Activated naive CD4-positive, alpha-beta T cell treated with anti-CD3 and anti-CD28 coated beads, Interleukin-2, amount 50 U/mL, for 72 hours (primary cell): Measurements from ENCODE around the gene CSK. TPM values are rescaled to one million over a fixed set of nuclear protein-coding genes. Genes with fewer than 3 reads are reported as not detected.

Source experiments
- ATAC-seq, 2 donors: fragments of 150-1000 bp; cut with Tn5 transposase; 2 replicates each; pipeline ENCODE4 v1.10.0; 2021; ENCODE audit warnings: mild to moderate bottlenecking in 2 of 2, moderate library complexity in 2 of 2
- DNase-seq, 2 donors: peaks; one replicate each; pipeline ENCODE4 v3.0.0; 2021 to 2022; ENCODE audit warnings: low spot score in 2 of 2
- H3K27ac Mint-ChIP-seq, 2 donors: one replicate each; pipeline ENCODE4 v1.8.0; 2022; ENCODE audit warnings: mild to moderate bottlenecking in 2 of 2, mixed read lengths in 2 of 2
- H3K36me3 Mint-ChIP-seq, 2 donors: one replicate each; pipeline ENCODE4 v1.8.0; 2022; ENCODE audit warnings: mixed read lengths in 2 of 2
- H3K9me3 Mint-ChIP-seq, 2 donors: one replicate each; pipeline ENCODE4 v1.8.0; 2022; ENCODE audit warnings: mixed read lengths in 2 of 2
- total RNA-seq, 2 donors: library from RNA; stranded (reverse); gene quantifications; one replicate each; pipeline ENCODE4 v1.2.3, GENCODE V29; 2022

Gene CSK
- total RNA-seq, 2 donors from 2014 or later = 231 to 297 TPM

- Mint-ChIP-seq H3K9me3 (no peaks in the 10 kb centered on the region), H3K27ac (peak overlapping the region in 1 of 2 donors; percentile 51), H3K36me3 (peaks cover 0 to 22% of the 10 kb centered on the region in 2 donors)
Measured at GRCh38 chr15:74802290-74802689, 20.4 kb downstream of the CSK start.

GRCh38 chr15:74802862-74803447 lies 21.1 kb downstream of the CSK start:
- H3K27ac Mint-ChIP-seq = peak overlapping the region in 1 of 2 donors; percentile 35
- peaks cover 0 to 21% of the 10 kb centered on the region in 2 donors for H3K36me3 Mint-ChIP-seq
- DNase-seq (no peak), ATAC-seq (no peak)
- H3K9me3 Mint-ChIP-seq = no peaks in the 10 kb centered on the region

More at GRCh38 chr15:74802290-74802689, 20.4 kb downstream of the CSK start:
- no peak for DNase-seq
- no peak for ATAC-seq

- ATAC-seq (no peak), DNase-seq (no peak)
- Mint-ChIP-seq H3K9me3 (no peaks in the 10 kb centered on the region), H3K27ac (peak overlapping the region; percentile 35 to 93), H3K36me3 (peaks cover 0 to 18% of the 10 kb centered on the region in 2 donors)
Measured at GRCh38 chr15:74804935-74805334, 23.1 kb downstream of the CSK start.

GRCh38 chr15:74807282-74807681 lies 25.4 kb downstream of the CSK start:
- no peaks in the 10 kb centered on the region for H3K9me3 Mint-ChIP-seq
- DNase-seq (no peak), ATAC-seq (peak in 1 of 2 donors; percentile 11)
- H3K27ac Mint-ChIP-seq = peak overlapping the region; percentile 69 to 84
- peaks cover 0 to 18% of the 10 kb centered on the region in 2 donors for H3K36me3 Mint-ChIP-seq

- peak overlapping the region; percentile 69 to 84 for H3K27ac Mint-ChIP-seq
- H3K9me3 Mint-ChIP-seq = no peaks in the 10 kb centered on the region
- H3K36me3 Mint-ChIP-seq = peaks cover 0 to 14% of the 10 kb centered on the region in 2 donors
- DNase-seq (no peak), ATAC-seq (no peak)
Measured at GRCh38 chr15:74808078-74808839, 26.4 kb downstream of the CSK start.

DNA sequence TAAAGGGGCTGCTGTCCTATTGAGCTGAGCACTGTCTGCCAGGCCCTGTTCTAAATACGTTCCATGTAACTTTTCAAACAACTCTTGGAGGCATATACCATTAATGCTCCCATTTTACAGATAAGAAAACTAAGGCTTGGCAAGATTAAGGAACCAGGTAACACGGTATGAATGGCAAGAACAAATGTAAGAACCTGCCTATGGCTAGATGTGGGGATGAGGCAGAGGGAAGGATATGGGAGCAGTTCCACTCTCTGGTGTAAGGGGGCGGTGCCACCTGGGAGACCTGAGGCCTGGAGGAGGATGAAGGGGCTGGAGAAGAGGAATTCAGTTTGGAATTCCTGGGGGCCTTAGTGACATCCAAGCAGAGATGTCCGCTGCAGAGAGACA lies 27.0 kb downstream of the CSK start:
- no peak for ATAC-seq
- peaks cover 0 to 12% of the 10 kb centered on the region in 2 donors for H3K36me3 Mint-ChIP-seq
- H3K9me3 Mint-ChIP-seq = no peaks in the 10 kb centered on the region

DNA sequence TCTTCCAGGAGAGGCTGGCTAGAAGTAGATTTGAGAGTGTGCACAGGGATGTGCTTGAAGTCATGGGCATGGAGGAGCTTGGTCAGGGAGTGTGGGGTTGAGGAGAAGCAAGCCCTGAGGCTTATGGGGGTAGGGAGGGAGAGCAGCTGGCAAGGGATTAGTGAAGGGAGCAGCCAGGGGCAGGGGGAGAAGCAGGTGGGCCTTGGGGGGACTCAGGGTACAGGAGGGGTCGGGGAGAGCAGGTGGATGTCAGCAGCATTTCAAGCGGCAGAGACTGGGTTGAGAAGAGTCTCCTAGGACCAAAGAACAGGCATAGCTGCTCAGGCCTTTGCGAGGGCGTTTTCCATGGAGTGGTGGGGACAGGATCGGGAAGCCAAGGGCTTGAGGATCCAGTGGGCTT lies 27.4 kb downstream of the CSK start:
- ATAC-seq (no peak), DNase-seq (no peak)
- no peaks in the 10 kb centered on the region for H3K9me3 Mint-ChIP-seq
- peaks cover 0 to 8% of the 10 kb centered on the region in 2 donors for H3K36me3 Mint-ChIP-seq
- peak overlapping the region; percentile 36 to 77 for H3K27ac Mint-ChIP-seq

More for the DNA sequence above, 27.0 kb downstream of the CSK start:
- DNase-seq = no peak
- H3K27ac Mint-ChIP-seq = peak overlapping the region; percentile 10 to 77

DNA sequence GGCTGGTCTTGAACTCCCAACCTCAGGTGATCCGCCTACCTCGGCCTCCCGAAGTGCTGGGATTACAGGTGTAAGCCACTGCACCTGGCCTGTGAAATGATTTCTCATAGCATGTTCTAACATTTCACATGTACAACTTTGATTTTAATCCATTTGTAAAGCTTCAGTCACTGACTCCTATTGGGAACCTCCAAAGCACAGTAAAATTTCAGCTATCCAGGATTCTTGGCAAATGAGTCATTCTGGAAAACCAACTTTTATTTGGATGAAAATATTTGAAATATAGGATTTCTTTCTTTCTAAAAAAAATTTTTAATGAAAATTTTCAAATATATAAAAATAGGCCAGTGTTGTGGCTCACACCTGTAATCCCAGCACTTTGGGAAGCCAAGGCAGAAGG lies 28.1 kb downstream of the CSK start:
- Mint-ChIP-seq H3K9me3 (no peaks in the 10 kb centered on the region), H3K36me3 (peaks cover 0 to 2% of the 10 kb centered on the region in 2 donors), H3K27ac (peak overlapping the region in 1 of 2 donors; percentile 36)
- DNase-seq (no peak), ATAC-seq (no peak)

- ATAC-seq (peak in 1 of 2 donors; percentile 20), DNase-seq (no peak)
- Mint-ChIP-seq H3K27ac (peak within 1 kb of the TSS in 1 of 2 donors; percentile 8), H3K9me3 (no peaks in the 10 kb centered on the region), H3K36me3 (no peaks in the 10 kb centered on the region)
Measured at GRCh38 chr15:74812533-74812932, 30.7 kb downstream of the CSK start, which contains the start of gene LMAN1L. Gene LMAN1L (plus strand): TSS chr15:74812835. CDS start chr15:74812855, 20 bp downstream.

- Mint-ChIP-seq H3K36me3 (no peaks in the 10 kb centered on the region), H3K9me3 (no peaks in the 10 kb centered on the region), H3K27ac (peak overlapping the region; percentile 17 to 65)
- DNase-seq (no peak), ATAC-seq (no peak)
Measured at GRCh38 chr15:74815121-74815934, 33.4 kb downstream of the CSK start.

- peak overlapping the region in 1 of 2 donors; percentile 17 for H3K27ac Mint-ChIP-seq
- H3K36me3 Mint-ChIP-seq = no peaks in the 10 kb centered on the region
- DNase-seq (no peak), ATAC-seq (no peak)
- no peaks in the 10 kb centered on the region for H3K9me3 Mint-ChIP-seq
Measured at GRCh38 chr15:74815961-74816360, 34.1 kb downstream of the CSK start.

GRCh38 chr15:74816624-74817369 lies 34.9 kb downstream of the CSK start:
- peak overlapping the region in 1 of 2 donors; percentile 84 for H3K27ac Mint-ChIP-seq
- ATAC-seq (no peak), DNase-seq (no peak)
- H3K36me3 Mint-ChIP-seq = no peaks in the 10 kb centered on the region
- no peaks in the 10 kb centered on the region for H3K9me3 Mint-ChIP-seq

GRCh38 chr15:74817370-74817737 lies 35.5 kb downstream of the CSK start:
- H3K36me3 Mint-ChIP-seq = no peaks in the 10 kb centered on the region
- H3K9me3 Mint-ChIP-seq = no peaks in the 10 kb centered on the region
- ATAC-seq = no peak
- peak overlapping the region in 1 of 2 donors; percentile 84 for H3K27ac Mint-ChIP-seq
- no peak for DNase-seq

DNA sequence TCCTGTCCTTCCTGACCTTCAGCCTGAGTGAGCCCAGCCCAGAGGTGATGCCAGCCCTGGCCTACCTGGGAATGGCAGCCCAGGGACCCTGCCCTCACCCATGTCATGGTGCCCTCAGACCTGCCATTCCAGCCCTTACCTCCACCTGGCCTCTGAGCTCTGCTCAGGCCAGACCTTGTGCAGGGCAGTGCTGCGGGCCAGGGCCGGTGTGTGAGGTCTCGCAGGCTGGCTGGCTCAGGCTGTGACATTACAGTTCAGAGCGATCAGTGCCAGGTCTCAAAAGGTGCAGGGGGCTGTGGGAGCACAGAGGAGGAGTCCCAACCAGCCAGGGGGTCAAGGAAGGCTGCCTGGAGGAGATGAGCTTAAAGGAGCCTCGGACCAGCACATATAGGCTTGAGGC lies 38.2 kb downstream of the CSK start:
- ATAC-seq (no peak), DNase-seq (no peak)
- H3K27ac Mint-ChIP-seq = no peak overlapping the region
- H3K9me3 Mint-ChIP-seq = no peaks in the 10 kb centered on the region
- no peaks in the 10 kb centered on the region for H3K36me3 Mint-ChIP-seq

DNA sequence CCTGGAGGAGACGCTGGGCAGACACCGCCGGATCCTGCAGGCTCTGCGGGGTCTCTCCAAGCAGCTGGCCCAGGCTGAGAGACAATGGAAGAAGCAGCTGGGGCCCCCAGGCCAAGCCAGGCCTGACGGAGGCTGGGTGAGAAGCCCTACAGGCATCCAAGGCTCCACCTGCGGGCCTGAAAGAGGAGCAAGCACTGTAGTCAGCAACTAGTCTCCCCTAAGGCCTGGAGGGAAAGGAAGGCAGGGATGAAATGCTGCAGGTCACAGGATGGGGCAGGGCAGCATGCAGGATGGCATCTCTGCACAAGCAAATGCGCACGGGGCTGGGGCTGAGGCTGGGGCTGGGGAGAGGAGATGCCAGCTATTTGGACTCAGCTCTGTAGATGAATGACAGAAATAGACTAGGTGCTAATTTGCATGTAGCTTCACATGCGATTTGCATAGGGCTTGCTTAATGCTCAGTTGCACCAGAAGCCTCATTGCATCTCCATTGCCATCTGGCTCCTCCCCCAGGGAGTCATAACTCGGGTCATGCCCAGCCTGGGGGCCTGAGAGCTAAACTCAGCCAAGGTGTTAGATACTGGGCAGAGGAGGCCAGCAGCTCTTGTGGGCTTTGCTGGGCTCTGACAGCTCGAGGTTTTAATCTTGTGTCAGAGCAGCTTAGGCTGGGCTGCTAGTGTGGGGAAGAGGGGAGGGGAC lies 39.4 kb downstream of the CSK start:
- ATAC-seq (no peak), DNase-seq (no peak)
- Mint-ChIP-seq H3K36me3 (no peaks in the 10 kb centered on the region), H3K9me3 (no peaks in the 10 kb centered on the region), H3K27ac (no peak overlapping the region)

DNA sequence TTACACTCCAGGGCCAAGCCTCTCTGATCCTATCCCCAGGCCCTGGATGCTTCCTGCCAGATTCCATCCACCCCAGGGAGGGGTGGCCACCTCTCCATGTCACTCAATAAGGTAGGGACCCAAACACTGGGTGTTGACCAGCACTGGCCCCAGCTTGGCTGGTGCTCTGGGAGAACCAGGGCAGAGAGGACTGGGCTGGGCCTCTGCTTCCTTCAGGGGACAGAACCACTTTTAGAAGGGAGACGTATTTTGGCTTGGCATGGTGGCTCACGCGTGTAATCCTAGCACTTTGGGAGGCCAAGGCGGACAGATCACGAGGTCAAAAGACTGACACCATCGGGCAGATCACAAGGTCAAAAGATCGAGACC lies 39.9 kb downstream of the CSK start:
- DNase-seq = no peak
- no peak for ATAC-seq
- Mint-ChIP-seq H3K27ac (no peak overlapping the region), H3K36me3 (no peaks in the 10 kb centered on the region), H3K9me3 (no peaks in the 10 kb centered on the region)
